T-cell (primary cell): ENCODE data around the gene CTBP2. TPM values are rescaled to one million over a fixed set of nuclear protein-coding genes. Genes with fewer than 3 reads are reported as not detected.
"Not testable (repeated sequence)": the region's sequence is repeated elsewhere in the genome, so short reads cannot be mapped to it uniquely, and the experiment has no call there.

Experiments
- ATAC-seq, 4 experiments: fragments of 200-7000 bp in 3 of 4; fragments of 150-1000 bp in 1 of 4; cut with Tn5 transposase; replicated peaks in 1 of 4; 1 replicate in 3 of 4; 2 replicates in 1 of 4; pipeline ENCODE4 v1.10.0; 2021; ENCODE audit warnings: moderate library complexity in 3 of 4, mild to moderate bottlenecking in 2 of 4, moderate number of reproducible peaks in 1 of 4
- CTCF ChIA-PET, 2 donors: fragments of 300-600 bp; sonication (Branson Sonifier 250); formaldehyde crosslinking; loops; one replicate each; lab custom pipeline; 2022; ENCODE audit warnings: antibody characterized with exemption in 2 of 2; lab: Charles Lee
- POLR2A ChIA-PET, 2 donors: fragments of 300-600 bp; sonication (Branson Sonifier 250); formaldehyde crosslinking; loops; one replicate each; lab custom pipeline; 2022; ENCODE audit warnings: antibody characterized with exemption in 2 of 2; lab: Charles Lee
- DNase-seq, 35 experiments: peaks; one replicate each; pipeline versions ENCODE4 v3.0.0 to v3.0.0-alpha.2; 2013 to 2023
- H3K27ac ChIP-seq: one replicate; pipeline ENCODE4 v1.5.1; 2013; ENCODE audit warnings: low read length
- H3K27me3 ChIP-seq, 2 experiments: replicated peaks in 1 of 2; 1 replicate in 1 of 2; 2 replicates in 1 of 2; pipeline versions ENCODE4 v1.6.1 to v1.7.0; 2013; ENCODE audit warnings: low read length in 1 of 2, mixed read lengths in 1 of 2; ENCODE audit not compliant: control insufficient read depth in 2 of 2, insufficient read depth in 2 of 2; ENCODE audit errors: extremely low read depth in 1 of 2
- H3K36me3 ChIP-seq, 2 donors: 1 replicate in 1 of 2; 2 replicates in 1 of 2; pipeline versions ENCODE4 v1.6.1 to v1.7.0; 2013; ENCODE audit warnings: low read length in 1 of 2; ENCODE audit not compliant: control insufficient read depth in 2 of 2, insufficient read depth in 1 of 2; ENCODE audit errors: extremely low read depth in 1 of 2
- H3K4me1 ChIP-seq, 2 experiments: 1 replicate in 1 of 2; 2 replicates in 1 of 2; pipeline versions ENCODE4 v1.6.1 to v1.7.0; 2013; ENCODE audit warnings: low read length in 2 of 2, mixed read lengths in 1 of 2; ENCODE audit not compliant: insufficient read depth in 2 of 2, control insufficient read depth in 1 of 2; ENCODE audit errors: extremely low read depth in 1 of 2
- H3K4me3 ChIP-seq, 2 donors: 1 replicate in 1 of 2; 2 replicates in 1 of 2; pipeline versions ENCODE4 v1.5.1 to v1.7.0; 2013; ENCODE audit warnings: mild to moderate bottlenecking in 2 of 2, low read length in 1 of 2, moderate library complexity in 1 of 2; ENCODE audit not compliant: control insufficient read depth in 1 of 2; ENCODE audit errors: extremely low read depth in 1 of 2
- H3K9me3 ChIP-seq: 2 replicates; pipeline ENCODE4 v1.7.0; 2013
- H3K27ac Mint-ChIP-seq, 2 donors: one replicate each; pipeline ENCODE4 v1.8.0; 2020 to 2021; ENCODE audit warnings: mild to moderate bottlenecking in 2 of 2, mixed read lengths in 2 of 2
- H3K27me3 Mint-ChIP-seq, 2 donors: one replicate each; pipeline ENCODE4 v1.8.0; 2021 to 2022; ENCODE audit warnings: mixed read lengths in 2 of 2
- H3K36me3 Mint-ChIP-seq: one replicate; pipeline ENCODE4 v1.8.0; 2021; ENCODE audit warnings: mixed read lengths
- H3K4me1 Mint-ChIP-seq, 3 donors: one replicate each; pipeline ENCODE4 v1.8.0; 2020 to 2022; ENCODE audit warnings: mixed read lengths in 3 of 3, mild to moderate bottlenecking in 1 of 3
- H3K4me3 Mint-ChIP-seq, 3 donors: one replicate each; pipeline ENCODE4 v1.8.0; 2020 to 2022; ENCODE audit warnings: mild to moderate bottlenecking in 3 of 3, mixed read lengths in 3 of 3, moderate library complexity in 3 of 3
- H3K9me3 Mint-ChIP-seq, 3 donors: one replicate each; pipeline ENCODE4 v1.8.0; 2020 to 2022; ENCODE audit warnings: mixed read lengths in 3 of 3
- whole genome bisulfite sequencing: methylation state at CpG from one replicate; pipeline ENCODE4 v1.1.5; 2013; ENCODE audit warnings: missing lambda C conversion rate; ENCODE audit not compliant: insufficient coverage; 5-methylcytosine and 5-hydroxymethylcytosine counted together
- total RNA-seq, 35 experiments: library from RNA in 6 of 35; stranded (reverse) in 6 of 35; fragments of 120-200 nt in 1 of 35; gene quantifications; one replicate each; pipeline versions ENCODE4 v1.2.1 to v1.2.4 and lab custom pipeline; 2013 to 2026

The CTBP2 gene
- total RNA-seq, 5 donors from 2014 or later (not counting 1 experiment from before 2014, with no cell fraction given): 1.1 to 5.8 (median 3.1) TPM

GRCh38 chr10:125082471-125082870, 77.9 kb downstream of the CTBP2 start:
- POLR2A ChIA-PET, DNase-seq, H3K27me3 Mint-ChIP-seq, H3K4me1 ChIP-seq, ATAC-seq, H3K4me1 Mint-ChIP-seq, H3K9me3 Mint-ChIP-seq, H3K4me3 ChIP-seq, H3K27ac Mint-ChIP-seq, H3K27ac ChIP-seq, H3K36me3 ChIP-seq, H3K9me3 ChIP-seq, H3K36me3 Mint-ChIP-seq, H3K4me3 Mint-ChIP-seq: not testable (repeated sequence)
- H3K27me3 ChIP-seq: peaks cover 0 to 15% of the 10 kb centered on the region in 2 experiments
- 88% methylated on average over 12 of the region's 13 CpGs for WGBS
- CTCF ChIA-PET: interaction anchor here in 1 of 2 donors (0.7 kb wide), 1 partner anchor 733 kb away, joined by 3 read pairs; no protein-coding TSS in a partner anchor

GRCh38 chr10:125081931-125082330, 78.4 kb downstream of the CTBP2 start:
- POLR2A ChIA-PET: no interaction called here
- H3K27me3 Mint-ChIP-seq: peaks cover 0 to 5% of the 10 kb centered on the region in 2 donors

GRCh38 chr10:125080984-125081383, 79.4 kb downstream of the CTBP2 start:
- Histone ChIP-seq H3K4me1 (no peaks in the 10 kb centered on the region), H3K36me3 (no peaks in the 10 kb centered on the region), H3K9me3 (no peaks in the 10 kb centered on the region), H3K4me3 (no peak overlapping the region), H3K27ac (no peak overlapping the region), H3K27me3 (peaks cover 0 to 15% of the 10 kb centered on the region in 2 experiments)
- no peak overlapping the region for H3K4me3 Mint-ChIP-seq
- no peak for ATAC-seq
- DNase-seq: no peak
- H3K36me3 Mint-ChIP-seq: no peaks in the 10 kb centered on the region
- peaks cover 0 to 14% of the 10 kb centered on the region in 2 donors for H3K27me3 Mint-ChIP-seq
- H3K9me3 Mint-ChIP-seq: no peaks in the 10 kb centered on the region
- no peaks in the 10 kb centered on the region for H3K4me1 Mint-ChIP-seq
- H3K27ac Mint-ChIP-seq: no peak overlapping the region
- 100% methylated on average over 1 of the region's 7 CpGs for WGBS
- ChIA-PET POLR2A (no interaction called here), CTCF (no interaction called here)

More at GRCh38 chr10:125081931-125082330, 78.4 kb downstream of the CTBP2 start:
- ATAC-seq (no peak), DNase-seq (no peak)
- Mint-ChIP-seq H3K27ac (no peak overlapping the region), H3K36me3 (no peaks in the 10 kb centered on the region), H3K9me3 (no peaks in the 10 kb centered on the region), H3K4me3 (no peak overlapping the region), H3K4me1 (no peaks in the 10 kb centered on the region)
- Histone ChIP-seq H3K9me3 (no peaks in the 10 kb centered on the region), H3K27ac (no peak overlapping the region), H3K36me3 (no peaks in the 10 kb centered on the region), H3K27me3 (peaks cover 0 to 15% of the 10 kb centered on the region in 2 experiments), H3K4me3 (no peak overlapping the region), H3K4me1 (no peaks in the 10 kb centered on the region)
- CTCF ChIA-PET: no interaction called here
- WGBS: 84% methylated on average over 10 of the region's 10 CpGs

- CTCF ChIA-PET: no interaction called here
- H3K9me3 Mint-ChIP-seq: no peaks in the 10 kb centered on the region
These were observed 80.1 kb downstream of the CTBP2 start for GRCh38 chr10:125080296-125080695.

GRCh38 chr10:125079091-125079600, 81.2 kb downstream of the CTBP2 start:
- CTCF ChIA-PET: no interaction called here
- Histone ChIP-seq H3K27me3 (peaks cover 0 to 7% of the 10 kb centered on the region in 2 experiments), H3K9me3 (no peaks in the 10 kb centered on the region), H3K27ac (no peak overlapping the region), H3K36me3 (no peaks in the 10 kb centered on the region), H3K4me3 (no peak overlapping the region), H3K4me1 (no peaks in the 10 kb centered on the region)
- no peaks in the 10 kb centered on the region for H3K9me3 Mint-ChIP-seq
- DNase-seq: no peak
- H3K4me1 Mint-ChIP-seq: no peaks in the 10 kb centered on the region
- no peak overlapping the region for H3K27ac Mint-ChIP-seq
- H3K36me3 Mint-ChIP-seq: no peaks in the 10 kb centered on the region
- no peak for ATAC-seq
- H3K4me3 Mint-ChIP-seq: no peak overlapping the region
- H3K27me3 Mint-ChIP-seq: peaks cover 0 to 14% of the 10 kb centered on the region in 2 donors
- 94% methylated on average over 9 of the region's 14 CpGs for WGBS
- POLR2A ChIA-PET: no interaction called here

More at GRCh38 chr10:125080296-125080695, 80.1 kb downstream of the CTBP2 start:
- WGBS: 89% methylated on average over 4 of the region's 7 CpGs
- no peaks in the 10 kb centered on the region for H3K9me3 ChIP-seq
- no peak overlapping the region for H3K27ac ChIP-seq
- H3K4me3 Mint-ChIP-seq: no peak overlapping the region
- ATAC-seq (no peak), DNase-seq (no peak)
- no peaks in the 10 kb centered on the region for H3K36me3 ChIP-seq
- H3K27me3 ChIP-seq: peaks cover 0 to 12% of the 10 kb centered on the region in 2 experiments
- no peaks in the 10 kb centered on the region for H3K36me3 Mint-ChIP-seq
- POLR2A ChIA-PET: no interaction called here
- H3K4me3 ChIP-seq: no peak overlapping the region
- no peaks in the 10 kb centered on the region for H3K4me1 ChIP-seq
- H3K27me3 Mint-ChIP-seq: peaks cover 0 to 15% of the 10 kb centered on the region in 2 donors
- no peaks in the 10 kb centered on the region for H3K4me1 Mint-ChIP-seq
- no peak overlapping the region for H3K27ac Mint-ChIP-seq

- Mint-ChIP-seq H3K27me3 (peaks cover 0 to 16% of the 10 kb centered on the region in 2 donors), H3K4me3 (no peak overlapping the region), H3K4me1 (no peaks in the 10 kb centered on the region), H3K9me3 (no peaks in the 10 kb centered on the region), H3K36me3 (no peaks in the 10 kb centered on the region), H3K27ac (no peak overlapping the region)
- CTCF ChIA-PET: no interaction called here
- Histone ChIP-seq H3K9me3 (no peaks in the 10 kb centered on the region), H3K36me3 (no peaks in the 10 kb centered on the region), H3K4me1 (no peaks in the 10 kb centered on the region), H3K27ac (no peak overlapping the region), H3K4me3 (no peak overlapping the region), H3K27me3 (peaks cover 0 to 5% of the 10 kb centered on the region in 2 experiments)
- DNase-seq: no peak
- no peak for ATAC-seq
- no CpG with 5 or more reads among the region's 14 CpGs for WGBS
- POLR2A ChIA-PET: no interaction called here
These were observed 83.3 kb downstream of the CTBP2 start for GRCh38 chr10:125076891-125077541.
